Measurements from ENCODE around the gene CHIT1. TPM values are rescaled to one million over a fixed set of nuclear protein-coding genes. Genes with fewer than 3 reads are reported as not detected.
A peak's percentile ranks its signal among the peaks of the same experiment; 100 is the strongest.

Gene CHIT1
- total RNA-seq, 2 experiments from 2014 or later = 1.9 to 3.6 TPM

DNA sequence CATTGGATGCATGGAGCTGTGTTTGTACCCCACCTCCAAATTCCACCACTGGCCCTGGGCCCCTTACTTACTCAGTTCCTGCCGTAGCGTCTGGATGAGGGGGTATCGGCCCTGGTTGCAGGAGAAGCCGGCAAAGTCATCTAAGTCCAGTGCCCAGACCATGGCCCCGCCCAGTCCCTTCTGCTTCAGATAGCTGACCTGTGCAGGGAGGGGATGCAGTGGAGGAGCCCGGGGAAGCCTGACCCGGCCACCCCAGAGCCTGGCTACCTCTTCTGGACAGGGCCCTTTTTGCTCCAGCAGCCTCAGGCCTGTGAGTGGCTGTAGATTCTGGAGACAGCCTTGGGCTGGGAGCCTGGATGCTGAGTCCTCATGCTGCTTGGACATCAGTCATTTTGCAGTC, 11.8 kb downstream of the CHIT1 start:
- H3K4me3 ChIP-seq (ENCODE audit: low read depth, low read length, poor library complexity, severe bottlenecking) = no peak overlapping the region
- H3K4me2 ChIP-seq (ENCODE audit: low read length) = no peak overlapping the region
- no peaks in the 10 kb centered on the region for H3K9me2 ChIP-seq (ENCODE audit: insufficient read depth, low read length)
- no peaks in the 10 kb centered on the region for H3K4me1 ChIP-seq (ENCODE audit: insufficient read depth, low read length, poor library complexity, severe bottlenecking)
- no peaks in the 10 kb centered on the region for H3K36me3 ChIP-seq (ENCODE audit: insufficient read depth, low read length)
- H2AFZ ChIP-seq (ENCODE audit: low read length) = no peak overlapping the region
- H3K9me3 ChIP-seq (ENCODE audit: low read length) = no peaks in the 10 kb centered on the region
- no peaks in the 10 kb centered on the region for H4K20me1 ChIP-seq (ENCODE audit: insufficient read depth, low read length)
- CTCF ChIA-PET (ENCODE audit: unreplicated experiment) = interaction anchor here (1.0 to 1.3 kb wide), 2 partner anchors 178 to 183 kb away, joined by 3 to 9 read pairs; no protein-coding TSS in a partner anchor
- H3K79me2 ChIP-seq (ENCODE audit: insufficient read depth, low read depth, low read length) = no peaks in the 10 kb centered on the region
- intact Hi-C loops (cut with micrococcal nuclease; ENCODE audit: unreplicated experiment) = loop anchor here (2.0 kb wide), 1 partner anchor 51 kb away; no protein-coding TSS in a partner anchor
- no TSS peak for BruUV-seq (replicated peaks)
- TF ChIP-seq CTCF (conservative IDR thresholded peaks at IDR 0.05; ENCODE audit: low read length) = no peak
- no peak for TF ChIP-seq EZH2phosphoT487 (IDR thresholded peaks at IDR 0.05; ENCODE audit: borderline replicate concordance, low read depth, low read length)
- POLR2A ChIA-PET = no interaction called here
- no peak for DNase-seq (ENCODE audit: low spot score)
- H3K27ac ChIP-seq (ENCODE audit: low read depth, low read length, poor library complexity, severe bottlenecking) = no peak overlapping the region

DNA sequence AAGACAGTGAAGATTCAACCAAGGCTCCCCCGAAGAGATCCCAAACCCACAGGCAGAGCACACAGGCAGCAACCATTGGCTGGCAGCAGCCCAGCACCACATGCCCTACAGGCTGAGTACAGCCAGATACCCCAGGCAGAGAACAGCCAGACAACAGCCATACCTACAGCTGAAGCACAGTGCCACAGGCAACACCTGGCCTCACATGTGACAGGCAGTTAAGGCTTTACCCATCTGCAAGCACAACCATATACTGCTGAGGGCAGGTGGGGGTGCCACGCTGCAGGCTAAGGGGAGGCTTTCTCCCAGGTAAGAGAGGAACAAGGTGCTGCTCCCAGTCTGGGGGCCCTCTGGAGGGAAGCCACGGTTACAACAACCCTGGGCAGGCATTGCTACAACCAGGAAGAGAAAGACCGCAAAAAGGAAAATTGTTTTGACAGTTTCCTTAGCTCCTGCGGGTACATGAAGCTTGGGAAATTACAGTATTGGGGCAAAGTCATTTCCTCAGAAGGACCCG, 12.3 kb downstream of the CHIT1 start:
- Histone ChIP-seq H3K9me3 (ENCODE audit: low read length) (no peaks in the 10 kb centered on the region), H3K36me3 (ENCODE audit: insufficient read depth, low read length) (no peaks in the 10 kb centered on the region), H3K27ac (ENCODE audit: low read depth, low read length, poor library complexity, severe bottlenecking) (no peak overlapping the region), H3K4me2 (ENCODE audit: low read length) (no peak overlapping the region), H3K79me2 (ENCODE audit: insufficient read depth, low read depth, low read length) (no peaks in the 10 kb centered on the region), H3K4me3 (ENCODE audit: low read depth, low read length, poor library complexity, severe bottlenecking) (no peak overlapping the region), H4K20me1 (ENCODE audit: insufficient read depth, low read length) (no peaks in the 10 kb centered on the region), H2AFZ (ENCODE audit: low read length) (no peak overlapping the region), H3K4me1 (ENCODE audit: insufficient read depth, low read length, poor library complexity, severe bottlenecking) (no peaks in the 10 kb centered on the region), H3K9me2 (ENCODE audit: insufficient read depth, low read length) (no peaks in the 10 kb centered on the region)
- peak; percentile 48 for TF ChIP-seq CTCF (conservative IDR thresholded peaks at IDR 0.05; ENCODE audit: low read length)
- TF ChIP-seq EZH2phosphoT487 (IDR thresholded peaks at IDR 0.05; ENCODE audit: borderline replicate concordance, low read depth, low read length) = no peak
- intact Hi-C loops (cut with micrococcal nuclease; ENCODE audit: unreplicated experiment) = loop anchor here (2.0 kb wide), 1 partner anchor 50 kb away; no protein-coding TSS in a partner anchor
- ChIA-PET CTCF (ENCODE audit: unreplicated experiment) (interaction anchor here (1.2 to 1.3 kb wide), 2 partner anchors 51 to 177 kb away, joined by 3 to 9 read pairs; no protein-coding TSS in a partner anchor), POLR2A (no interaction called here)
- no TSS peak for BruUV-seq (replicated peaks)
- DNase-seq (ENCODE audit: low spot score) = no peak

All from OCI-LY7 (cell line).